AG08395 (cell line): ENCODE measurements around the gene KIAA0753.

Experiments
- DNase-seq: peaks from one replicate; pipeline ENCODE4 v3.0.0; 2012; ENCODE audit warnings: mixed read lengths, low spot score

Gene KIAA0753

GRCh38 chr17:6547336-6547735 lies 93.2 kb downstream of the KIAA0753 start:
- DNase-seq: no peak

GRCh38 chr17:6546069-6546718 lies 94.3 kb downstream of the KIAA0753 start:
- DNase-seq: peak; percentile 62

GRCh38 chr17:6545291-6545690 lies 95.2 kb downstream of the KIAA0753 start:
- DNase-seq: no peak

- DNase-seq: no peak
Measured at GRCh38 chr17:6544011-6544370, 96.5 kb downstream of the KIAA0753 start.

- DNase-seq: no peak
Measured at GRCh38 chr17:6543079-6544010, 97.2 kb downstream of the KIAA0753 start.

GRCh38 chr17:6542577-6542976 lies 97.9 kb downstream of the KIAA0753 start:
- no peak for DNase-seq

- no peak for DNase-seq
Measured at GRCh38 chr17:6541886-6542285, 98.6 kb downstream of the KIAA0753 start.

- DNase-seq: no peak
Measured at GRCh38 chr17:6539871-6540270, 100.6 kb downstream of the KIAA0753 start.

- DNase-seq: no peak
Measured at GRCh38 chr17:6536566-6537065, 103.9 kb downstream of the KIAA0753 start.

- DNase-seq: no peak
Measured at GRCh38 chr17:6536053-6536452, 104.5 kb downstream of the KIAA0753 start.

- no peak for DNase-seq
Measured at GRCh38 chr17:6534846-6535514, 105.5 kb downstream of the KIAA0753 start.

- no peak for DNase-seq
Measured at GRCh38 chr17:6532441-6532885, 108.0 kb downstream of the KIAA0753 start.

- DNase-seq: no peak
Measured at GRCh38 chr17:6531575-6531974, 108.9 kb downstream of the KIAA0753 start.

GRCh38 chr17:6530324-6530920 lies 110.1 kb downstream of the KIAA0753 start:
- no peak for DNase-seq

- DNase-seq: no peak
Measured at GRCh38 chr17:6528557-6528956, 112.0 kb downstream of the KIAA0753 start.
